ENCODE data around the gene SUPT5H.

- no peak for TF ChIP-seq CEBPB (IDR thresholded peaks at IDR 0.05; ENCODE audit: borderline replicate concordance in 1 of 2, low read depth in 2 of 2, low read length in 2 of 2)
- TF ChIP-seq POLR2A (IDR thresholded peaks at IDR 0.05; ENCODE audit: low read depth, low read length) = no peak
- no peak for TF ChIP-seq CTCF (IDR thresholded peaks at IDR 0.05 in 2 of 3, conservative IDR thresholded peaks at IDR 0.05 in 1 of 3; ENCODE audit: control insufficient read depth in 2 of 3, extremely low read depth in 1 of 3, insufficient read depth in 1 of 3, low read depth in 3 of 3, low read length in 3 of 3)
- TF ChIP-seq, protein P1, sequence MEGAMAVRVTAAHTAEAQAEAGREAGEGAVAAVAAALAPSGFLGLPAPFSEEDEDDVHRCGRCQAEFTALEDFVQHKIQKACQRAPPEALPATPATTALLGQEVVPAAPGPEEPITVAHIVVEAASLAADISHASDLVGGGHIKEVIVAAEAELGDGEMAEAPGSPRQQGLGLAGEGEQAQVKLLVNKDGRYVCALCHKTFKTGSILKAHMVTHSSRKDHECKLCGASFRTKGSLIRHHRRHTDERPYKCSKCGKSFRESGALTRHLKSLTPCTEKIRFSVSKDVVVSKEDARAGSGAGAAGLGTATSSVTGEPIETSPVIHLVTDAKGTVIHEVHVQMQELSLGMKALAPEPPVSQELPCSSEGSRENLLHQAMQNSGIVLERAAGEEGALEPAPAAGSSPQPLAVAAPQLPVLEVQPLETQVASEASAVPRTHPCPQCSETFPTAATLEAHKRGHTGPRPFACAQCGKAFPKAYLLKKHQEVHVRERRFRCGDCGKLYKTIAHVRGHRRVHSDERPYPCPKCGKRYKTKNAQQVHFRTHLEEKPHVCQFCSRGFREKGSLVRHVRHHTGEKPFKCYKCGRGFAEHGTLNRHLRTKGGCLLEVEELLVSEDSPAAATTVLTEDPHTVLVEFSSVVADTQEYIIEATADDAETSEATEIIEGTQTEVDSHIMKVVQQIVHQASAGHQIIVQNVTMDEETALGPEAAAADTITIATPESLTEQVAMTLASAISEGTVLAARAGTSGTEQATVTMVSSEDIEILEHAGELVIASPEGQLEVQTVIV (IDR thresholded peaks at IDR 0.05; ENCODE audit: borderline replicate concordance, partially characterized antibody) = no peak
- TF ChIP-seq EZH2 (IDR thresholded peaks at IDR 0.05; ENCODE audit: borderline replicate concordance, control insufficient read depth, low read depth, low read length) = no peak
Measured at GRCh38 chr19:39518458-39518857, 73.1 kb downstream of the SUPT5H start.

Data from GM12878 (cell line).